CD14-positive monocyte (primary cell): ENCODE results near the gene LEKR1. TPM values are rescaled to one million over a fixed set of nuclear protein-coding genes. Genes with fewer than 3 reads are reported as not detected.

Experiments used
- DNase-seq, 3 donors: peaks; one replicate each; pipeline ENCODE4 v3.0.0-alpha.2; 2011 to 2022
- H2AFZ ChIP-seq: 2 replicates; pipeline ENCODE4 v1.6.0; 2012; ENCODE audit warnings: mild to moderate bottlenecking, low read depth, low read length, inconsistent platforms; ENCODE audit not compliant: insufficient read depth, poor library complexity, severe bottlenecking
- H3K27ac ChIP-seq, 2 donors: 1 replicate in 1 of 2; 2 replicates in 1 of 2; pipeline ENCODE4 v1.5.1; 2012 to 2013; ENCODE audit warnings: low read length in 2 of 2, control low read depth in 1 of 2, inconsistent platforms in 1 of 2, low read depth in 1 of 2, mild to moderate bottlenecking in 1 of 2
- H3K27me3 ChIP-seq, 2 donors: one replicate each; pipeline versions ENCODE4 v1.6.0 to v1.6.1; 2011 to 2013; ENCODE audit warnings: low read length in 2 of 2; ENCODE audit not compliant: control insufficient read depth in 2 of 2, insufficient read depth in 2 of 2
- H3K36me3 ChIP-seq, 2 donors: replicated peaks in 1 of 2; 1 replicate in 1 of 2; 2 replicates in 1 of 2; pipeline versions ENCODE4 v1.5.1 to v1.6.1; 2012 to 2013; ENCODE audit warnings: low read length in 2 of 2, control low read depth in 1 of 2, inconsistent platforms in 1 of 2, mild to moderate bottlenecking in 1 of 2; ENCODE audit not compliant: insufficient read depth in 2 of 2, control insufficient read depth in 1 of 2
- H3K4me1 ChIP-seq, 2 donors: 1 replicate in 1 of 2; 2 replicates in 1 of 2; pipeline versions ENCODE4 v1.5.1 to v1.6.1; 2012 to 2013; ENCODE audit warnings: low read length in 2 of 2, control low read depth in 1 of 2, inconsistent platforms in 1 of 2, mild to moderate bottlenecking in 1 of 2, moderate library complexity in 1 of 2; ENCODE audit not compliant: insufficient read depth in 2 of 2, control insufficient read depth in 1 of 2
- H3K4me2 ChIP-seq: replicated peaks from 2 replicates; pipeline ENCODE3; 2012; ENCODE audit warnings: low read length, moderate library complexity, mild to moderate bottlenecking; ENCODE audit not compliant: poor library complexity, severe bottlenecking; ENCODE audit errors: extremely low read depth
- H3K4me3 ChIP-seq, 3 experiments: fragments of 200-600 bp in 1 of 3; sonication (generic) in 1 of 3; replicated peaks in 1 of 3; 1 replicate in 2 of 3; 2 replicates in 1 of 3; pipeline ENCODE4 v1.5.1; 2011 to 2013; ENCODE audit warnings: low read length in 3 of 3, mild to moderate bottlenecking in 3 of 3, control low read depth in 2 of 3, low read depth in 2 of 3, inconsistent platforms in 1 of 3, moderate library complexity in 1 of 3
- H3K79me2 ChIP-seq: 2 replicates; pipeline ENCODE4 v1.6.0; 2012; ENCODE audit warnings: mild to moderate bottlenecking, control low read depth, inconsistent platforms, low read length, moderate library complexity; ENCODE audit not compliant: insufficient read depth
- H3K9ac ChIP-seq: 2 replicates; pipeline ENCODE4 v1.6.0; 2017; ENCODE audit warnings: low read length, mild to moderate bottlenecking; ENCODE audit not compliant: insufficient read depth, poor library complexity, severe bottlenecking
- H3K9me3 ChIP-seq, 2 donors: replicated peaks in 1 of 2; 1 replicate in 1 of 2; 2 replicates in 1 of 2; pipeline versions ENCODE4 v1.5.1 to v1.6.1; 2012 to 2013; ENCODE audit warnings: low read length in 2 of 2, control low read depth in 1 of 2; ENCODE audit not compliant: control insufficient read depth in 1 of 2, insufficient read depth in 1 of 2
- H4K20me1 ChIP-seq: 2 replicates; pipeline ENCODE4 v1.6.0; 2012; ENCODE audit warnings: mild to moderate bottlenecking, low read length, control low read depth, moderate library complexity; ENCODE audit not compliant: insufficient read depth
- H3K27ac Mint-ChIP-seq, 7 donors: one replicate each; pipeline ENCODE4 v1.8.0; 2020; ENCODE audit warnings: mild to moderate bottlenecking in 7 of 7, mixed read lengths in 7 of 7, moderate library complexity in 6 of 7, inconsistent platforms in 2 of 7
- H3K27me3 Mint-ChIP-seq, 3 donors: one replicate each; pipeline ENCODE4 v1.8.0; 2021 to 2022; ENCODE audit warnings: low read depth in 3 of 3, mild to moderate bottlenecking in 3 of 3, mixed read lengths in 3 of 3, moderate library complexity in 3 of 3, inconsistent platforms in 1 of 3
- H3K36me3 Mint-ChIP-seq, 2 donors: one replicate each; pipeline ENCODE4 v1.8.0; 2020; ENCODE audit warnings: mixed read lengths in 2 of 2, inconsistent platforms in 1 of 2, mild to moderate bottlenecking in 1 of 2
- H3K4me1 Mint-ChIP-seq: one replicate; pipeline ENCODE4 v1.8.0; 2020; ENCODE audit warnings: mild to moderate bottlenecking, mixed read lengths
- H3K4me3 Mint-ChIP-seq, 2 donors: one replicate each; pipeline ENCODE4 v1.8.0; 2020; ENCODE audit warnings: mild to moderate bottlenecking in 2 of 2, mixed read lengths in 2 of 2, moderate library complexity in 1 of 2
- H3K9me3 Mint-ChIP-seq, 7 donors: one replicate each; pipeline ENCODE4 v1.8.0; 2020 to 2022; ENCODE audit warnings: mixed read lengths in 7 of 7, mild to moderate bottlenecking in 6 of 7, moderate library complexity in 6 of 7, inconsistent platforms in 2 of 7
- CTCF ChIP-seq: fragments of 200-600 bp; IDR thresholded peaks from one replicate; pipeline ENCODE4 v1.8.0; 2022; ENCODE audit warnings: antibody characterized with exemption, mild to moderate bottlenecking
- WGBS: methylation state at CpG from one replicate; pipeline ENCODE4 v1.1.5; 2013; ENCODE audit warnings: missing lambda C conversion rate; ENCODE audit not compliant: insufficient coverage; 5-methylcytosine and 5-hydroxymethylcytosine counted together
- intact Hi-C, 2 donors: fragments of 100-400 bp; cut with micrococcal nuclease; formaldehyde crosslinking; loops; one replicate each; pipeline versions ENCODE4 v1.15.0 to v1.15.1; 2023
- polyA plus RNA-seq, 3 donors: library from polyadenylated mRNA; depleted of rRNA in 1 of 3; unstranded in 2 of 3; stranded (reverse) in 1 of 3; fragments of 300-500 nt in 2 of 3; fragments of >200 nt in 1 of 3; fragmentation: Illumina TruSeq in 2 of 3; gene quantifications; 1 replicate in 2 of 3; 2 replicates in 1 of 3; pipeline ENCODE4 v1.2.3, GENCODE V29; 2012 to 2021

LEKR1 gene
- polyA plus RNA-seq, 3 donors: 0.51 to 0.80 TPM; not detected in 1

- Histone ChIP-seq H3K9ac (no peak overlapping the region), H3K27ac (no peak overlapping the region), H3K4me3 (no peak overlapping the region), H4K20me1 (no peaks in the 10 kb centered on the region), H3K4me1 (peaks cover 33 to 36% of the 10 kb centered on the region in 2 donors), H2AFZ (no peak overlapping the region), H3K27me3 (peaks cover 0 to 6% of the 10 kb centered on the region in 2 donors), H3K36me3 (no peaks in the 10 kb centered on the region), H3K4me2 (no peak overlapping the region), H3K79me2 (no peaks in the 10 kb centered on the region), H3K9me3 (no peaks in the 10 kb centered on the region)
- Mint-ChIP-seq H3K27ac (no peak overlapping the region), H3K36me3 (no peaks in the 10 kb centered on the region), H3K9me3 (no peaks in the 10 kb centered on the region), H3K27me3 (peaks cover 6 to 11% (median 9%) of the 10 kb centered on the region in 3 donors), H3K4me1 (peaks cover 35% of the 10 kb centered on the region), H3K4me3 (no peak overlapping the region)
- whole genome bisulfite sequencing: no CpG with 5 or more reads among the region's 3 CpGs
- intact Hi-C loops: loop anchor here in 1 of 2 donors (5.0 to 10.0 kb wide), 3 partner anchors 41 to 534 kb away; partner anchors contain the start of gene TIPARP
- TF ChIP-seq CTCF: no peak
- no peak for DNase-seq
These were observed 260.6 kb downstream of the LEKR1 start for GRCh38 chr3:157086775-157087174.

- no peaks in the 10 kb centered on the region for H3K36me3 Mint-ChIP-seq
- DNase-seq: no peak
- Histone ChIP-seq H3K36me3 (no peaks in the 10 kb centered on the region), H4K20me1 (no peaks in the 10 kb centered on the region), H3K9me3 (no peaks in the 10 kb centered on the region), H2AFZ (no peak overlapping the region), H3K4me1 (peaks cover 33 to 36% of the 10 kb centered on the region in 2 donors), H3K4me3 (no peak overlapping the region), H3K27ac (no peak overlapping the region), H3K79me2 (no peaks in the 10 kb centered on the region), H3K9ac (no peak overlapping the region), H3K27me3 (peaks cover 0 to 6% of the 10 kb centered on the region in 2 donors), H3K4me2 (no peak overlapping the region)
- TF ChIP-seq CTCF: no peak
- peaks cover 7 to 9% (median 8%) of the 10 kb centered on the region in 3 donors for H3K27me3 Mint-ChIP-seq
- H3K4me1 Mint-ChIP-seq: peaks cover 34% of the 10 kb centered on the region
- intact Hi-C loops: loop anchor here in 1 of 2 donors (5.0 to 10.0 kb wide), 3 partner anchors 40 to 535 kb away; partner anchors contain the start of gene TIPARP
- H3K27ac Mint-ChIP-seq: no peak overlapping the region
- WGBS: no CpG with 5 or more reads among the region's 1 CpG
- no peaks in the 10 kb centered on the region for H3K9me3 Mint-ChIP-seq
- no peak overlapping the region for H3K4me3 Mint-ChIP-seq
These were observed 261.2 kb downstream of the LEKR1 start for GRCh38 chr3:157087373-157087772.
